NT2/D1 (cell line): ENCODE measurements around the gene NKAIN2.

Experiments used
- SUZ12 ChIP-seq: IDR thresholded peaks from 2 replicates; pipeline ENCODE4 v1.6.1; 2011; ENCODE audit not compliant: insufficient read length, insufficient read depth; ENCODE audit errors: extremely low read depth
- YY1 ChIP-seq: IDR thresholded peaks from 2 replicates; pipeline ENCODE4 v1.6.1; 2011; ENCODE audit not compliant: insufficient read length, insufficient read depth

GRCh38 chr6:123956492-123957139 is 153.0 kb downstream of the NKAIN2 start:
- no peak for TF ChIP-seq SUZ12
- no peak for TF ChIP-seq YY1
